ENCODE measurements around the gene NAXE.
"Not testable (repeated sequence)": the region's sequence is repeated elsewhere in the genome, so short reads cannot be mapped to it uniquely, and the experiment has no call there.

The NAXE gene

GRCh38 chr1:156574039-156574633 lies 17.4 kb upstream of the NAXE start:
- in situ Hi-C loops (cut with HindIII; ENCODE audit: low pct_unique_long_range_greater_than_20kb, low sequenced_read_pairs): no loop called here
- DNase-seq (ENCODE audit: low read depth in 1 of 2, low spot score in 1 of 2): no peak
- no peak for TF ChIP-seq JUND (IDR thresholded peaks at IDR 0.05; ENCODE audit: low read depth)

GRCh38 chr1:156577550-156577949 lies 14.0 kb upstream of the NAXE start:
- TF ChIP-seq JUND (IDR thresholded peaks at IDR 0.05; ENCODE audit: low read depth): no peak
- in situ Hi-C loops (cut with HindIII; ENCODE audit: low pct_unique_long_range_greater_than_20kb, low sequenced_read_pairs): no loop called here
- no peak for DNase-seq (ENCODE audit: low read depth in 1 of 2, low spot score in 1 of 2)

- TF ChIP-seq JUND (IDR thresholded peaks at IDR 0.05; ENCODE audit: low read depth): no peak
- DNase-seq (ENCODE audit: low read depth in 1 of 2, low spot score in 1 of 2): no peak
- in situ Hi-C loops (cut with HindIII; ENCODE audit: low pct_unique_long_range_greater_than_20kb, low sequenced_read_pairs): no loop called here
These were observed 13.5 kb upstream of the NAXE start for GRCh38 chr1:156578055-156578454.

- in situ Hi-C loops (cut with HindIII; ENCODE audit: low pct_unique_long_range_greater_than_20kb, low sequenced_read_pairs): no loop called here
These were observed 12.1 kb upstream of the NAXE start, which contains the start of gene TTC24 for GRCh38 chr1:156579472-156579871. TTC24 (plus strand) TSS chr1:156579723; CDS start chr1:156581365, 1,642 bp downstream.

GRCh38 chr1:156581661-156582387 lies 9.8 kb upstream of the NAXE start:
- no peak for DNase-seq (ENCODE audit: low read depth in 1 of 2, low spot score in 1 of 2)
- TF ChIP-seq JUND (IDR thresholded peaks at IDR 0.05; ENCODE audit: low read depth): no peak
- in situ Hi-C loops (cut with HindIII; ENCODE audit: low pct_unique_long_range_greater_than_20kb, low sequenced_read_pairs): no loop called here

More at GRCh38 chr1:156579472-156579871, 12.1 kb upstream of the NAXE start, which contains the start of gene TTC24:
- no peak for TF ChIP-seq JUND (IDR thresholded peaks at IDR 0.05; ENCODE audit: low read depth)
- DNase-seq (ENCODE audit: low read depth in 1 of 2, low spot score in 1 of 2): no peak

GRCh38 chr1:156582388-156583017 lies 9.1 kb upstream of the NAXE start:
- TF ChIP-seq JUND (IDR thresholded peaks at IDR 0.05; ENCODE audit: low read depth): no peak
- DNase-seq (ENCODE audit: low read depth in 1 of 2, low spot score in 1 of 2): no peak
- in situ Hi-C loops (cut with HindIII; ENCODE audit: low pct_unique_long_range_greater_than_20kb, low sequenced_read_pairs): no loop called here

- TF ChIP-seq JUND (IDR thresholded peaks at IDR 0.05; ENCODE audit: low read depth): no peak
- peak; percentile 75 to 90 for DNase-seq (ENCODE audit: low read depth in 1 of 2, low spot score in 1 of 2)
These were observed 7.6 kb upstream of the NAXE start for GRCh38 chr1:156583821-156584622.

GRCh38 chr1:156584813-156585212 lies 6.8 kb upstream of the NAXE start:
- DNase-seq (ENCODE audit: low read depth in 1 of 2, low spot score in 1 of 2): no peak
- in situ Hi-C loops (cut with HindIII; ENCODE audit: low pct_unique_long_range_greater_than_20kb, low sequenced_read_pairs): no loop called here
- no peak for TF ChIP-seq JUND (IDR thresholded peaks at IDR 0.05; ENCODE audit: low read depth)

More at GRCh38 chr1:156583821-156584622, 7.6 kb upstream of the NAXE start:
- in situ Hi-C loops (cut with HindIII; ENCODE audit: low pct_unique_long_range_greater_than_20kb, low sequenced_read_pairs): no loop called here

GRCh38 chr1:156586323-156586722 lies 5.3 kb upstream of the NAXE start:
- no peak for TF ChIP-seq JUND (IDR thresholded peaks at IDR 0.05; ENCODE audit: low read depth)
- DNase-seq (ENCODE audit: low read depth in 1 of 2, low spot score in 1 of 2): no peak
- in situ Hi-C loops (cut with HindIII; ENCODE audit: low pct_unique_long_range_greater_than_20kb, low sequenced_read_pairs): no loop called here

GRCh38 chr1:156586892-156587477 lies 4.6 kb upstream of the NAXE start:
- TF ChIP-seq JUND (IDR thresholded peaks at IDR 0.05; ENCODE audit: low read depth): no peak
- no peak for DNase-seq (ENCODE audit: low read depth in 1 of 2, low spot score in 1 of 2)
- in situ Hi-C loops (cut with HindIII; ENCODE audit: low pct_unique_long_range_greater_than_20kb, low sequenced_read_pairs): no loop called here

- DNase-seq (ENCODE audit: low read depth in 1 of 2, low spot score in 1 of 2); in situ Hi-C loops (cut with HindIII; ENCODE audit: low pct_unique_long_range_greater_than_20kb, low sequenced_read_pairs): not testable (repeated sequence)
These were observed 3.6 kb upstream of the NAXE start for GRCh38 chr1:156587927-156588326.

GRCh38 chr1:156589546-156589945 lies 2.0 kb upstream of the NAXE start:
- in situ Hi-C loops (cut with HindIII; ENCODE audit: low pct_unique_long_range_greater_than_20kb, low sequenced_read_pairs): no loop called here
- DNase-seq (ENCODE audit: low read depth in 1 of 2, low spot score in 1 of 2): no peak
- TF ChIP-seq JUND (IDR thresholded peaks at IDR 0.05; ENCODE audit: low read depth): no peak

All from T47D (cell line).